Measurements from ENCODE around the gene EXT2.

The EXT2 gene

DNA sequence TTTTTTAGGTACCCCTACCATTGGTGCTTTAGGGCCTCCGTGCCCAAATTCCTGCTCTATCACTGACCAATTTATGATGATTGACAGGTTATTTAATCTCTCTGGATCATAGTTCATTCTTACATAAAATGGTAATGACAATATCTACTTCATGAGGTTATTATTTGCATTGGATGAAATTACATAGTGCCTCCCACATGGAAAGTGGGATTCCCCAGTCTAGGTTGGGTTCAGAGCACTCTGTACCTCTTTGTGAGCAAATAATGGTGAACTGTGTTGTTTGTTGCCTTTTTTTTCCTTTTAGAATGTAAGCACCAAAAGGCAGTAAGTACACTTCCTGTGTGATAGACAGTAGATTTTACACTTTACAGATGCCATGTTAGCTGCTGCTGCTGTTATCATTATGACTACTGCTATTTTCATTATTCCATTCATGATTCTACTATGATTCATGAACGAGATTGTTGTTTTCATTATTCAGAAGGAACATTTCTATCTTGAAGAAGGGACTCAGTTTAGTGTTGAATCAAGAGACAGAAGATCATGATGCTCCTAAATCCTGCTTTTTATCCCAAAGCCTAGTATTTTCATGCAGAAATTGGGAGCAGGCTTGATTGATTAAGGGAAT is 113.6 kb downstream of the EXT2 start:
- DNase-seq, result no peak

DNA sequence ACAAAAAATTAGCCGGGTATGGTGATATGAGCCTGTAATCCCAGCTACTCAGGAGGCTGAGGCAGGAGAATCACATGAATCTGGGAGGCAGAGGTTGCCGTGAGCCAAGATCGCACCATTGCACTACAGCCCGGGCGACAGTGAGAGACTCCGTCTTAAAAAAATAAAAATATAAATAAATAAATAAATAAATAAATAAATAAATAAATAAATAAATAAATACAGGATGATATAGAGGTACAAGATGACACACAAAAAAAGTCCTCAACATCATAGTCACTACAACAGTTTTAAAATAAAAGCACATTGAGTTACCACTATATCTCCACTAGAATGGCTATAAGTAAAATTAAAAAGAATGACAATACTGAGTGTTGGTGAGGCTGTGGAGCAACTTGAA is 116.7 kb downstream of the EXT2 start:
- no peak for DNase-seq

DNA sequence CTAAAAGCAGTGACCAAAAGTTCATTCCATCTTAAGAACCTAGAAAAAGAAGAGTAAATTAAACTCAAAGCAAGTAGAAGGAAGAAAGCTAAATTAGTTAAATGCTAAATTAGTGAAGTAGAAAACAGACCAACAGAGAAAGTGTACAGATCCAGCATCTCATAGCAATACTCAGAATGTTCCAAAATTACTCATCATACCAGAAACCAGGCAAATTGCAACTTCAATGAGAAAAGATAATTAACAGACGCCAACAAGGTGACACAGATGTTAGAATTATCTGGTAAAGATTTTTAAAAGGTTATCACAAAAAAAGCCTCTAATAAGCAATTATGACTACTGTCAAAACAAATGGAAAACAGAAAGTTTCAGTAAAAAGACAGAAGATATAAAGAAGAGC is 117.7 kb downstream of the EXT2 start:
- no peak for DNase-seq

DNA sequence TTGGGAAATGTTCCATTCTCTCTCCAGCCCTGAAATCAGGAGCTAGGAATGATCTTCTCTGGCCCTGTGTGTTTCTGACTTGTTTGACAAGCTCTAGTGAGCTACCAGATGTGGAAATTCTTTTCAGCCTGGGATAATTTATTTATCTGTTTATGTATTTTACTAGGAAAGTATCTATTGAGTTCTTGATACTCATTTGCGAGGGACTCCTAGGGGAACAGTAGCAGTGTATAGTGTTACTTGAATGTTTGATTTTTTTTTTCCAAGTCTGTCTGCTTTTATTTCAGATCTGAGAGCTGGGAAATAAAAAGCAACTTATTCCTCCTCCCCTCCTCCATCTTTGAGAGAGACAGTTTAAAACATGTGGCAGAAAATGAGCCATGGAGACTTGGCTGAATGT is 122.0 kb downstream of the EXT2 start:
- DNase-seq, result no peak

DNA sequence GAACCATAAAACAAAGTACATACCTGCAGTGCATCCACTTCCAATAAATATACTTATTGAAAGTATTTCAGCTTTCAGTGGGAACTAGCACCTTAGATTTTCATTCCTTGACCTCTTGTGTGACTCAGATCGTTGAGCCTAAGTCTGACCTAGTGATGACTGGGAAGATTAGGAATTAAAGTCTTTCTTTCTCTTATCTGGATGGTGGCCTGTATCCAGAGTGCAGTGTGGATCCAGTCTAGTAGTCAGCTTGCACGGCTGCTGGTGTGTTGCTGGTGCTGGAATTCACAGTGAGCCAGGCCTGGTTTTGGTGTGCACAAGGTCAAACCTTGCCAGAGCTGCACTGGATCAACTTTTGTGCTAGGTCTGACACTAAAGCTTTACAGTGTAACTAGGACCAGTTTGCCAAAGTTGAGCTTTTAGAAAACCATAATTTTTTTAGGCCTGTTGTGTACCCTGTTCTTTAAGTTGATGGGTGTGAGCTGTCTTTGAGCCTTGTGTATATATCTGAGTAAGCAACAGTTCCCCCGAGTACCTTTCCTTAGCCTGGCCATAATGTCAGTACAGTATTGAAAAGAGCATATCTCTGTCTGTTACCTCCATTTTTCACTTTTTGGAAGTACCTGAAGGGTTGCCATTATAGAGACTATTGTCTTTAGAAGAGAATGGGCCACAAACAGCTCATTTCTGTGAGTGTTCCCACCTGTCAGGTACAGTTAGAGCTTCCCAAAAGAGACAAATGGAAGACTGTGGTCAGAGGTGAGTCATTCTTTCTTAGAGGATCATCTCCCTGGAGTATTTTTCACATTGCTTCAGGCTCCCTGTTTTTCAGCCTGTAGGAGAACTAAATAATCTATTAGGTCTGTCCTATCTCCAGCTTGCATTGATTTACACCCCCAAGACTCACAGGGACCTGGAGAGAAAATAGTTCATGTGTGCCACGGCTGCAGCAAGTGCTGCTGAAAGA is 124.6 kb downstream of the EXT2 start:
- DNase-seq, result no peak

DNA sequence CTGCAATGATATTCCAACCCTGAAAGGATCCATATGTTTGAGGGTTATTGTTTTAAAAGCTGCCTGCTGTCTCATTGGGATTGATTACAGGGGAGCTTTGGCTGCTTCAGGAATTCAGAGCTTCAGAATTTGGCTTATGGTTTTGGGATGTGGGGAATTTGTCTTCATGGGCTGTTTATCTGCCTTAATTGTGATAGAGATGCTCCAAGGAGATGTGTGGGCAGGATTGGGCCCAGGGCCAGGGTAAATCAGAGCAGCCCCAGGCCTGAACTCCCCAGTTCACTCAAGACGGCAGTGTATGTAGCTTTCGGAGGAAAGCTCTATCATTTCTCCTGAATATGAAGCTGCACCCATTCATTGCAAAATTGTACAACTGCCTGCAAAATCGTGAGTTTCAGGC is 126.0 kb downstream of the EXT2 start:
- DNase-seq, result no peak

DNA sequence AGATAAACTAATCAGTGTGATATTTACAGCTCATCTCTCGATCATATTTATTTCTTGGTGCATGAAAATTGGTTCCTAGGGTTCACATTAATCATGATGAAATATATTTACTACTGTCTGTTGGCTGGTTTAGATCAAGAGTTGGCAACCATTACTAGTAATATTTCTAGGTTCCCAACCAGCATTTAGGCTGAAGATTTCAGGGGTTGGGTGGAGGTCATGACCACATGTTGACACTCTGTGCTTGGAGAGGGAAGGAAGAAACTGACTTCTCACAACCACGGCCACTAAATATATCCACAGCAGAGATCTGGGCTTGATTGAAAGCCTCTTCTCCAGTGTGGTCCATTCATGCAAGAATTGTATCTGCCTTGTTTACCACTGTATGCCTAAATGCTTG is 126.5 kb downstream of the EXT2 start:
- DNase-seq, result no peak

DNA sequence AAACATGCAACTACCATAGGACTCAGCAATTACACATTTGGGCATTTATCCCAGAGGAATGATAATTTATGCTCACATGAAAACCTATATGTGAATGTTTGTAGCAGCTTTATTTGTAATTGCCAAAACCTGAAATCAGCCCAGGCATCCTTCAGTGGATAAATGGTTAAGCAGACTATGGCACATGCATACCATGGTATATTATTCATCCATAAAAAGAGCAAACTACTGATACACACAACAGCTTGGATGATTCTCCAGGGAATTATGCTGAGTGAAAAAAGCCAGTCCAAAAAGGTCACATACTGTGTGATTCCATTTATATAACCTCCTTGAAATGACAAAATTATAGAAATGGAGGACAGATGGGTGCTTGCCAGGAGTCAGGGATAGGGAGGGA is 127.8 kb downstream of the EXT2 start:
- DNase-seq, result no peak

DNA sequence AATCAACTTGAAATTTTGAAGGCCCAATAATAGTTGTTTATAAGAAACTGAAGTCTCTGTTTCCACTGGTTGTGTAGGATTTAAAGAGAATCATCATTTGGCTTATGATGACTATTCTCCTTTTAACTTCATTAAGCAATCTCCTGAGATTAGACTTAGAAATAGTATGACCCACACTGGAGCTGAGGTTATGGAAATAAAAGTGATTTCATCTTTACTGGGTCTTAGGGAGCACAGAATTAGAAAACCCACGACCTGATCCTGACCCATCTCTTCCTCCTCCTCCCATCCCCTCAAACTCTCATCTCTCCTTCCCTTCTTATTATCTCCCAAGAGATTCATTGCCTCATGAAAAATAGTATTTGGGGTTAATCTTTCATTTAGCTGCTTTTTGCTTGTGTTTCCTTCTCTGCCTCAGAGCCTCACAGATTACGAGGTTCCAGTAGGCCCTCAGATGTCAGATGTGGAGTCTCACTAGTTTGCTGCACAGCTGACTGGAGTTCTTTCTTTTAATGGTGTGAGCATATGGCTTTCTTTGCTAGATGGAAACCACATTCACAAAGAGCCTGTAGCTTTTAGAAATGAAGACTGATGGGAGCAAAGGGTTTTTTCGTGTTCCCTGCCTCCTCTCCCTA is 129.5 kb downstream of the EXT2 start:
- no peak for DNase-seq

DNA sequence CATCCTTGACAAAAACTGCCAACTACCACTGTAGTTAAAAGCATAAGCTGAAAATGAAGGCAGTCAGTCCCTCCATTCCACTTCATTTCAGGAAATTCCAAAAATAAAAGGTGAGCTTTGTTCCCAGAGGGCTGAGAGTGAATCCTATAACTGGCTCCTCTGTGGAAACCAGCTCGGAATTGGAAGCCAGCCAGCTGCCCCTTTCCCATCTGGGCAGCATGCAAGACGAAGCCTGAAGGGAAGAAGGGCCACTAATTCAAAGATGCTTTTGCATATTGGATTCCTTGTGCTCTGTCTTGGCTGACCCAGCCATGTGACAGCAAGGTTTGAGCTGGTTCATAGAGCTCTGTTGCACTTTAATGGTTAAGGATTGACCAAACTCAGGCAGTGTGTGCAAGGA is 131.0 kb downstream of the EXT2 start:
- no peak for DNase-seq

DNA sequence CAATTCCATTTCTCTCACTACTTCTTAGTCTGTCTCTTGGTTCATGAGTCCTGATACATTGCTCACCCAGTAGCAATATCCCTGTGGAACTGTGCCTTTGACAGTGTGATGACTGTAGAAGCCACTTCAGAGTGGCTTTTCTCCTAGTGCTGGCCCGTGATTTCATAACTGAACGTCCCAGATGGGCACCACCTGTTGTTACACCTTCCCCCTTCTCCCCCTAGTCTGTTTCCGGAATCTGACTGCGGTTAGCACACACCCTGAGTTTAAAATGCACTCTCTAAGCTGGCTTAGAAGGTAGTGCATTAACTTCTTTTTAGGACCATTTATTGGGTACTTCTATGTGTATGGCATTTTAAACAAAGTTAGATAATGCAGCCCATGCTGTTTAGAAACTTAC is 131.5 kb downstream of the EXT2 start:
- DNase-seq, result no peak

DNA sequence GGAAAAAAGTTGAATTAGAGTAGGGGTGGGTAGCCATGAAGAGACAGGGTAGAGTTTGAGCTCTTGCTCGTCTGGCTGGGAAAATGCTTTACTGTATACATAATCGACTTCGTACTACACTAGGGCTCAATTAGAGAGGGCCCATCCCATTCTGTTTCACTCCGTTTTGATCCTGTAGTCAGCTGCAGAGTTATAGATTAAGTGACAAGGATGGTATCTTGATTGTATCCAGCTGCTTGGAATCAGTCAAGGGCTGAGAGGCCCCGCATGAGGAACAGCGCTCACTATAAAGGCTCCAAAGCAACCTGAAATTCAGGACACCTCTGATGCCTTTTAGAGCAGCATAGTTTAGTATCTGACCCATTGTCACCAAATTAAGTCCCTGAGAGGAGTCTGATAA is 132.9 kb downstream of the EXT2 start:
- no peak for DNase-seq

DNA sequence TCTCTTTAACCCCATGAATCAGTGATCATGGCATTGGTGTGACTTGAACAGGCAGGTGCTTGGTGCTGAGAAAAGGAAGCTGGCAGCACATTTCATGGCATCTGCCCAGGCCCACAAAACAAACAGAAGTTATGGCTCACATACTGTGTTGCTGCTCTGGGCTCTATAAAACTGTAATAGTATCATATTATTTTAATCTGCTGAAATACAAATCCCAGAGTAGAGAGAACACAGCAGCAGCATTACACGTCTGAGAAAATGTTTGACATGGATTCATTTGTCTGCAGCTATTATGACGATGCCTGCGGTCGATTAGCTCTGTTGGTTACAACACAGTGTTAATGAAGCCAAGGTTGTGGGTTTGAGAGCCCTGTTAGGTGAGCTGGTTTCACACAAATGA is 133.6 kb downstream of the EXT2 start:
- DNase-seq, result no peak

DNA sequence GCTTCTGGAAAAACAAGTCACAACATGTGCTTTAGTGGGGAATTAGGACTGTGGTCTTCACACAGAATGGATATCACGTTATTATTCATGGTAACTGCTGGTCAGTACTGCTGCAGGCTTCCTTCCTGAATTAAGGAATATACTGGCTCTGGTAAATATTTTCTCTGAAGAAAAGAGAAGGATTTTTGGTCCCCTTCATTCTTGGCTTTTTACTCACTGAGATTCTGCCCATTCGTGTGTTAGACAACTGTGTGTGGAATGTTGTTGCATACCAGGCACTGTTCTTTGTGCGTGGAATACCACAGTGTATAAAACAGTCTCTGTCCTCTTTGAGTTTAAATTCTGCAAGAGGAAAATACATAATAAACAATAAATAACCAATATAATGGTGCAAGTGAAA is 134.1 kb downstream of the EXT2 start:
- DNase-seq, result no peak

DNA sequence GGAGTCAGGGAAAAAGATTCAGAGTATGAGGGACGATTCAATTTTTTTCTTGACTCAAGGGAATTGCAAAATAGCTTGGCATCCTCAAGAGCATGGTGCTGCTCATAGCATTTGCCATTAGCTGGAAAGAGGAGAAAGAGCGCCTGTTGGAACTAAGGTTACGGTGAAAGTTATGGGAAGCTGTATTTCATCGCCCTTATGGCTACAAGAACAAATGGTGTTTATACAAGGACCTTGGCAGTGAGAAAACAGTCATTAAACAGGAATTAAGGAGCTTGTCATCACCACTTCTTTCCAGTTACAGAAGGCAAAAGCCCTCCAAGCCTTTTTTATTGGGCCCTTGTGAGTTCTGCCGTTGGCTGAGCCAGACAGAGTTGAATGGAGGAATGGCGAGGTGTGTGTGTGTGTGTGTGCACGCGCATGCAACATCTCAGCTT is 140.3 kb downstream of the EXT2 start:
- no peak for DNase-seq

DNA sequence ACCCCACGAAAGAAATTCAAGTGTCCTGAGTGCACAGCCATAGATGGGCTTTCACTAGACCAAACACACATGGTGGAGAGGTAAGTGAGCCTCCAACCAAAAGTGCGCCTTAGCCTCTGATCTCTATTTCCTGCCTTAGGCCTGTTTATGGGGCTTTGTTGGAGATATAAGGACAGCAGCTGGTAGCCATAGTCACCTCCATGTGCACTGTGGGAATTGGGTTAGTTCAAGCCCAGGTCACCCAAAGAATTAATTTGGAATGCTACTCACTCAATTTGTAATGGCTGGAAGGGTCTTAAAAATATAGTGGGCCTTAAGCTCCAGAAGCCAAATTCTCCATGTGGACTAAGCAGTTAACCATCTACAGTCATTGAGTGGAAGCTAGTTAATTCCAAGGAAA is 140.8 kb downstream of the EXT2 start:
- DNase-seq, result no peak

DNA sequence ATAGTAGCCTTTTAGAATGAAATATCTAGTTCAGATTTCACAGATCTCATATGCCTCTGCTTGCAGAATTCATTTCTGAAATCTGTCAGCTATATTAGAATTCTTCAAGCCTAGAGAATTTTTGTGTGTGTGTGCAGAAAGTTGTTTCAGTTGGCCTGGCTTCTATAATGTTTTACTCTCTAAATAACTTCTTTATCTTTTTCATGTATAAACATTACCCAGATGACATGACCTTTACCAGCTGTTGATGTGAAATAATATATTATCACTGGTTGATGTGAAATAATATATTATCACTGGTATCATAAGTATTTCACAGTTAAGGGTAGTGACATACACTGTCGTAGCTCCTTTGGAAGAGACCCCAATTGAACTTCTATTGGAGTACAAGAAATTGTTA is 141.7 kb downstream of the EXT2 start:
- DNase-seq, result no peak

DNA sequence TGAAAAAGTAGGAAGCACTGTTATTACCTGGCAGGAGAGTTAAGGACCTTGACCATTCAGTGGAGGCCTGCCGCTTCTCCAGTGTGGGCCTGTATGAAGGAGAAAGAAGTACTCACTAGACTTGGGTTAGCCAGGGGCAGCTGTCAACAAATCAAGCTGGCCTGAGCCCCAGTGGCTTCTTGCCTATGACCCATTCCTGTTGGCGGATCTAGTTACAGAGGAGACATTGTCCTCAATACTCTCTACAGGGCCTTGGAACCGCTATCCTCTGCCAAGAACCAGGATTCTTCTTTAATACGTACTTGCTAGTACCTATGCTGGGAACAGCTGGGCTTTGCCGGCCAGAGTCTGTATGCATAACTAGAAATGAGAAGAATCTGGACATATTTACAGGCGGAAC is 146.4 kb downstream of the EXT2 start:
- no peak for DNase-seq

DNA sequence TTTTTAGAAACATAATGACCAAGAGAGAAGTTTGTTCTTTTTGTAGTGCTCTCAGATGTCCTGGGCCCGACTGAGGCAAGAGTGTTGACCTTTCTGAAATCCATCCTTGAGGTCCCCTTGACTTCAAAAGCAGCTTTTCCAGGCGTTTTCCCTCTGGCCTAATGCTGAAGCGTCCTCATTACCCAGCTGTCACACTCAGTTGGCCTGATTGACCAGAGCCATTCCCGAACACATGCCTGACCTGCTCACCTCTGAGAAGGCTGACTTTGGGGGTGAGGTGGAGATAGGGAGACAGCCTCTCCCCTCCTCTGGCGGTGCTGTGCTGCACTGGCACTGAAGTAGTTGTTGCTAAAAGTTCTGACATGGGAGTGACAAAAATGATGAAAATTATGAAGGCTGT is 147.6 kb downstream of the EXT2 start:
- no peak for DNase-seq

DNA sequence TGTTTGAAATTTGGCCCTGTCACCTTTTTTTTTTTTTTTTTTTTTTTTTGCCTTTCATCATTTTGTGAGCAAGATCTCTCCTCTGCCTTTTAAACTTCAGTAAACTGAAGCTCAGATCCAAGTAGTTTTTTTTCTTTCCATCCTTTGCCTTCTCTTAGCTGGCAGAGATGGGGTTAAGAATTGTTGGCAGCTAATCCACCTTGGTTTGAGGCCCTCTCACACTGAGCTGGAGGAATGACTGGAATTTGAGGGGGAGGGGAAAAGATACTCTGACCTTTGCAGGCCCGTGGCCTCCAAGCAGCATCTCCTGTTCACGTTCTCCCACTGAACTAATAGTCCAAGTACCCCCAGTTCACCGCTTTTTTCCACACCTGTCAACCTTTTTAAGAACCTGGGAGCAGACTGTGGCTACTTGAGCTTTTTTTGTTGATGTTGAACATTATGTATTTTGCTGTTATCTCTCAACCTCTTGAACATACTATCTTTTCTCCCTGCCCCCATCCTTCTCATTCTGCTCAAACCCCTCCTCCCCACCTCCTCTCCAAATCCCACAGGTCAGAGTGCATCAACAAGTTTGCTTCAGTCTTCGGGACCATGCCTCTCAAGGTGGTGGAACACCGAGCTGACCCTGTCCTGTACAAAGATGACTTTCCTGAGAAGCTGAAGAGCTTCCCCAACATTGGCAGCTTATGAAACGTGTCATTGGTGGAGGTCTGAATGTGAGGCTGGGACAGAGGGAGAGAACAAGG is 148.3 kb downstream of the EXT2 start:
- DNase-seq, result no peak

DNA sequence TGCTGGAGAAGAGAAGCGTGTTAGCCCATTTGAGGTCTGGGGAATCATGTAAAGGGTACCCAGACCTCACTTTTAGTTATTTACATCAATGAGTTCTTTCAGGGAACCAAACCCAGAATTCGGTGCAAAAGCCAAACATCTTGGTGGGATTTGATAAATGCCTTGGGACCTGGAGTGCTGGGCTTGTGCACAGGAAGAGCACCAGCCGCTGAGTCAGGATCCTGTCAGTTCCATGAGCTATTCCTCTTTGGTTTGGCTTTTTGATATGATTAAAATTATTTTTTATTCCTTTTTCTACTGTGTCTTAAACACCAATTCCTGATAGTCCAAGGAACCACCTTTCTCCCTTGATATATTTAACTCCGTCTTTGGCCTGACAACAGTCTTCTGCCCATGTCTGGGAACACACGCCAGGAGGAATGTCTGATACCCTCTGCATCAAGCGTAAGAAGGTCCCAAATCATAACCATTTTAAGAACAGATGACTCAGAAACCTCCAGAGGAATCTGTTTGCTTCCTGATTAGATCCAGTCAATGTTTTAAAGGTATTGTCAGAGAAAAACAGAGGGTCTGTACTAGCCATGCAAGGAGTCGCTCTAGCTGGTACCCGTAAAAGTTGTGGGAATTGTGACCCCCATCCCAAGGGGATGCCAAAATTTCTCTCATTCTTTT is 149.3 kb downstream of the EXT2 start:
- no peak for DNase-seq

DNA sequence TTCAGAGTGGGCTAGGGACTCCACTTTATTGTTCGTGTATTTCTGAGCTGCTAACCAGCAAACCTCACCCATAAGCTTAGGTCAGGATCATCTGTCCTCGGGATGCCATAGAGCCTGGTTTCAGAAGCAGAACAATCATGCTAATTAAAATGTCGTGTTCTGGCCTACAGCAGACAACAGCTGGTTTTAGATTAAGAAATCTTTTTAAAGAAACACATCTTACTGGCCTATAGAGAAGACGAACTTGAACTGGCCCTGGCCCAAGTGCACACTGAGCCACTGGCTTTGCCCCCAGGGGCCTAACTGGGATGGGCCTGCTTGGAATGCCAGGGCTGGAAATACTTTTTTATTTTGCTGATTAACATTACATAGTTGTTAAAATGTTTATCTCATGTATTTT is 151.2 kb downstream of the EXT2 start:
- no peak for DNase-seq

DNA sequence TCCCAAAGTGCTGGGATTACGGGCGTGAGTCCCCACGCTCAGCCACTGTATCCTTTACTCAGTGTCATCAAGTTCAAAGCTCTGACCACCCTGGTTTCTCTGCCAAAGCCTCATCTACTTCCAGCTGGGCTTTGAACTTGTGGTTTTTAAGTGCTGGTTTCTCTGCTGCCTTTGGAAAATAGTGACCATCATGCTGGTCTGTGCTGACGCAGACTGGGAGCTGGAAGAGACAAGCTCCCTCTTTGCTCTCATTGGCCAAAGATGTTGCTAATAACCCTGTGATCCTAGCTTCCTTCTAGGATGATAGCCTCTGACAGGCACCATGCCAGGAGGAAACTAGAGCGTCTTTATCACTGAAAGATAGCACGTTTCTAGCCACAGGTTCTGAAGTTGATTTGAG is 152.0 kb downstream of the EXT2 start:
- no peak for DNase-seq
